Measurements from ENCODE around the gene ANOS1.

DNA sequence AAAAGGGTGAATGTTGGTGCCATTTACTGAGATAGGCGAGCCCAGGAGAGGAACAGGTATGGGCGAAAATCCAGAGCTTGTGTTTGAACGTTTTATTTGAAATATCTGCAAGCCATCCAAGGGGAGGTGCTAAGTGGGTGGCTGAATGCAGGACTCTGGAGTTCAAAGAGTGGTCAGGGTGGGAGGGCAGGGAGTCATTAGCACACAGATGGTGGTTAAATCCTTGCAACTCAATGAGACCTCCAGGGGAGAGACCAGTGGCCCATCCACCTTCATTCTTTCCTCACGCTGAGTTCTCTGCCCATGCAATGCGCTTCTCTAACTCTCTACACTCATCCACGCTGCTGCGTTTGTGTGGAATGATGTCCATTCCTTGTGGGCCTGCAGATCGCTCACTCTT is 166.2 kb downstream of the ANOS1 start:
- TF ChIP-seq, protein P1, sequence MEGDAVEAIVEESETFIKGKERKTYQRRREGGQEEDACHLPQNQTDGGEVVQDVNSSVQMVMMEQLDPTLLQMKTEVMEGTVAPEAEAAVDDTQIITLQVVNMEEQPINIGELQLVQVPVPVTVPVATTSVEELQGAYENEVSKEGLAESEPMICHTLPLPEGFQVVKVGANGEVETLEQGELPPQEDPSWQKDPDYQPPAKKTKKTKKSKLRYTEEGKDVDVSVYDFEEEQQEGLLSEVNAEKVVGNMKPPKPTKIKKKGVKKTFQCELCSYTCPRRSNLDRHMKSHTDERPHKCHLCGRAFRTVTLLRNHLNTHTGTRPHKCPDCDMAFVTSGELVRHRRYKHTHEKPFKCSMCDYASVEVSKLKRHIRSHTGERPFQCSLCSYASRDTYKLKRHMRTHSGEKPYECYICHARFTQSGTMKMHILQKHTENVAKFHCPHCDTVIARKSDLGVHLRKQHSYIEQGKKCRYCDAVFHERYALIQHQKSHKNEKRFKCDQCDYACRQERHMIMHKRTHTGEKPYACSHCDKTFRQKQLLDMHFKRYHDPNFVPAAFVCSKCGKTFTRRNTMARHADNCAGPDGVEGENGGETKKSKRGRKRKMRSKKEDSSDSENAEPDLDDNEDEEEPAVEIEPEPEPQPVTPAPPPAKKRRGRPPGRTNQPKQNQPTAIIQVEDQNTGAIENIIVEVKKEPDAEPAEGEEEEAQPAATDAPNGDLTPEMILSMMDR (IDR thresholded peaks at IDR 0.05; ENCODE audit: insufficient read depth, low read length, poor library complexity, severe bottlenecking), result no peak
- TF ChIP-seq EZH2phosphoT487 (conservative IDR thresholded peaks at IDR 0.05; ENCODE audit: low read length), result no peak
